ENCODE measurements around the gene ZFP82.

The ZFP82 gene

DNA sequence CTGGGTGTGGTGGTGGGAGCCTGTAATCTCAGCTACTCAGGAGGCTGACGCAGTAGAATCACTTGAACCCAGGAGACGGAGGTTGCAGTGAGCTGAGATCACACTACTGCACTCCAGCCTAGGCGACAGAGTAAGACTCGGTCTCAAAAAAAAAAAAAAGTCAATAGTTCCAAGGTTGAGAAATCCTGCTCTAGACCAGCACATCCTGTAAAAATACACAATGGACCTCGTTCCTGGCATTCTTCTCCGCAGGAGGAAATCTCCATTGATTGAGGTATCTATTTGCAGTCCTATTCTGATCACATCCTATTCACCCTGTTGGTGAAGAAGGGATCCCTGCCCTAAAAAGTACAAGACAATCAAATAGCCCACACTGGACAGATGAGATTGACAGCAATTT, 54.6 kb downstream of the ZFP82 start:
- DNase-seq: no peak
